IMR-90 (cell line): ENCODE data around the gene SLC25A21. TPM values are rescaled to one million over a fixed set of nuclear protein-coding genes. Genes with fewer than 3 reads are reported as not detected.
"Not testable (repeated sequence)": the region's sequence is repeated elsewhere in the genome, so short reads cannot be mapped to it uniquely, and the experiment has no call there.

Source experiments
- ATAC-seq: fragments of 200-7000 bp; cut with Tn5 transposase; 2 replicates; pipeline ENCODE4 v1.9.1; 2020; ENCODE audit warnings: low read depth, mild to moderate bottlenecking, moderate library complexity
- BruUV-seq: library from RNA; stranded (reverse); fragments of 400-500 nt; replicated peaks from 2 replicates; lab custom pipeline; 2021; lab: Mats Ljungman, UMichigan
- CTCF ChIA-PET: fragments of 300-600 bp; formaldehyde crosslinking; extraction: SDS; loops from one replicate; lab custom pipeline; 2021; ENCODE audit warnings: antibody characterized with exemption; lab: Yijun Ruan, JAX
- POLR2A ChIA-PET: fragments of 300-600 bp; sonication (Branson Sonifier 250); formaldehyde crosslinking; loops from one replicate; lab custom pipeline; 2022; ENCODE audit warnings: antibody characterized with exemption; ENCODE audit not compliant: unreplicated experiment; lab: Charles Lee
- DNase-seq: peaks from one replicate; pipeline ENCODE4 v3.0.0; 2013
- H2AFZ ChIP-seq: replicated peaks from 2 replicates; pipeline ENCODE3; 2013; ENCODE audit warnings: low read length, mild to moderate bottlenecking; ENCODE audit not compliant: poor library complexity
- H2AK5ac ChIP-seq: 2 replicates; pipeline ENCODE4 v1.6.1; 2013; ENCODE audit warnings: low read depth, low read length, inconsistent platforms
- H2AK9ac ChIP-seq: replicated peaks from 2 replicates; pipeline ENCODE3; 2013; ENCODE audit warnings: mild to moderate bottlenecking, low read depth, low read length, moderate library complexity; ENCODE audit not compliant: poor library complexity
- H2BK120ac ChIP-seq: 2 replicates; pipeline ENCODE4 v1.6.1; 2013; ENCODE audit warnings: low read depth, low read length, inconsistent platforms
- H2BK15ac ChIP-seq: 3 replicates; pipeline ENCODE4 v1.6.1; 2013; ENCODE audit warnings: low read depth, low read length, inconsistent platforms
- H2BK20ac ChIP-seq: 2 replicates; pipeline ENCODE4 v1.6.1; 2013; ENCODE audit warnings: low read depth, mild to moderate bottlenecking, inconsistent platforms, low read length, moderate library complexity
- H2BK5ac ChIP-seq: 2 replicates; pipeline ENCODE4 v1.6.1; 2013; ENCODE audit warnings: mild to moderate bottlenecking, low read depth, low read length, inconsistent platforms; ENCODE audit not compliant: poor library complexity, severe bottlenecking
- H3K14ac ChIP-seq: replicated peaks from 2 replicates; pipeline ENCODE4 v1.6.1; 2013; ENCODE audit warnings: low read depth, low read length, inconsistent platforms
- H3K18ac ChIP-seq: 2 replicates; pipeline ENCODE4 v1.6.1; 2013; ENCODE audit warnings: low read depth, low read length, control low read depth
- H3K23ac ChIP-seq: 2 replicates; pipeline ENCODE4 v1.6.1; 2013; ENCODE audit warnings: low read depth, low read length, inconsistent platforms
- H3K27ac ChIP-seq: 2 replicates; pipeline ENCODE4 v1.5.1; 2013; ENCODE audit warnings: mild to moderate bottlenecking, control low read depth, low read length; ENCODE audit not compliant: insufficient read depth
- H3K27me3 ChIP-seq: 2 replicates; pipeline ENCODE4 v1.6.1; 2013; ENCODE audit warnings: low read length; ENCODE audit not compliant: control insufficient read depth, insufficient read depth
- H3K36me3 ChIP-seq: 2 replicates; pipeline ENCODE4 v1.6.1; 2013; ENCODE audit warnings: low read length, mixed read lengths; ENCODE audit not compliant: control insufficient read depth, insufficient read depth
- H3K4ac ChIP-seq: 2 replicates; pipeline ENCODE4 v1.6.1; 2013; ENCODE audit warnings: low read depth, low read length, inconsistent platforms
- H3K4me1 ChIP-seq: 2 replicates; pipeline ENCODE4 v1.6.1; 2013; ENCODE audit warnings: low read length, mixed read lengths; ENCODE audit not compliant: control insufficient read depth, insufficient read depth
- H3K4me2 ChIP-seq: 2 replicates; pipeline ENCODE4 v1.6.1; 2013; ENCODE audit warnings: low read depth, mild to moderate bottlenecking, control low read depth, low read length, moderate library complexity
- H3K4me3 ChIP-seq: 2 replicates; pipeline ENCODE4 v1.5.1; 2013; ENCODE audit warnings: low read depth, mild to moderate bottlenecking, control low read depth, low read length, moderate library complexity; ENCODE audit not compliant: insufficient read depth
- H3K56ac ChIP-seq: 2 replicates; pipeline ENCODE4 v1.6.1; 2013; ENCODE audit warnings: low read length, inconsistent platforms; ENCODE audit not compliant: insufficient read depth; ENCODE audit errors: extremely low read depth
- H3K79me1 ChIP-seq, 2 experiments: 2 replicates each; pipeline ENCODE4 v1.6.1; 2013; ENCODE audit warnings: low read length in 2 of 2, inconsistent platforms in 1 of 2, low read depth in 1 of 2
- H3K9ac ChIP-seq: 2 replicates; pipeline ENCODE4 v1.6.1; 2013; ENCODE audit warnings: low read depth, low read length, control low read depth
- H3K9me1 ChIP-seq: 2 replicates; pipeline ENCODE4 v1.6.1; 2013; ENCODE audit warnings: low read length, inconsistent platforms; ENCODE audit not compliant: insufficient read depth
- H3K9me3 ChIP-seq: 2 replicates; pipeline ENCODE4 v1.6.1; 2013; ENCODE audit warnings: low read length; ENCODE audit not compliant: control insufficient read depth, insufficient read depth
- H4K20me1 ChIP-seq: 2 replicates; pipeline ENCODE4 v1.6.1; 2013; ENCODE audit warnings: low read length, inconsistent platforms; ENCODE audit not compliant: insufficient read depth
- H4K5ac ChIP-seq: 2 replicates; pipeline ENCODE4 v1.6.1; 2013; ENCODE audit warnings: mild to moderate bottlenecking, low read depth, low read length, control low read depth
- H4K8ac ChIP-seq, 2 experiments: 2 replicates each; pipeline ENCODE4 v1.6.1; 2013; ENCODE audit warnings: low read depth in 2 of 2, low read length in 2 of 2, control low read depth in 1 of 2, inconsistent platforms in 1 of 2
- H4K91ac ChIP-seq: 2 replicates; pipeline ENCODE4 v1.6.1; 2013; ENCODE audit warnings: low read depth, low read length, inconsistent platforms; ENCODE audit not compliant: insufficient read depth
- CHD1 ChIP-seq: IDR thresholded peaks from 2 replicates; pipeline ENCODE4 v1.6.1; 2012; ENCODE audit warnings: low read depth, low read length, improper control_type of control experiment
- MXI1 ChIP-seq: IDR thresholded peaks from 2 replicates; pipeline ENCODE4 v1.6.1; 2012; ENCODE audit warnings: low read depth, mild to moderate bottlenecking, low read length, moderate library complexity, borderline replicate concordance
- WGBS, 2 experiments: methylation state at CpG; one replicate each; pipeline versions ENCODE4 v1.1.5 to v1.1.7; 2013; ENCODE audit warnings: missing lambda C conversion rate in 2 of 2; ENCODE audit not compliant: insufficient read length in 1 of 2; ENCODE audit errors: extremely low coverage in 2 of 2; 5-methylcytosine and 5-hydroxymethylcytosine counted together
- dilution Hi-C: fragments of 300-500 bp; cut with HindIII; formaldehyde crosslinking; loops from one replicate; pipeline ENCODE4 v1.14.3; 2018; ENCODE audit warnings: low sequenced_read_pairs; ENCODE audit not compliant: unreplicated experiment
- in situ Hi-C: fragments of 300-500 bp; cut with MboI; formaldehyde crosslinking; loops from 3 replicates; pipeline ENCODE4 v1.14.3; 2019; ENCODE audit warnings: low sequenced_read_pairs, inconsistent platforms, mixed read lengths
- intact Hi-C: fragments of 100-400 bp; cut with micrococcal nuclease; formaldehyde crosslinking; loops from 2 replicates; pipeline ENCODE4 v1.10.0; 2022
- polyA plus RNA-seq, 3 experiments: library from polyadenylated mRNA; depleted of rRNA; stranded (reverse); fragments of >200 nt; gene quantifications; 2 replicates each; pipeline ENCODE4 v1.2.3, GENCODE V29; 2012; ENCODE audit warnings: low replicate concordance in 1 of 3
- total RNA-seq: library from RNA; depleted of rRNA; stranded (reverse); fragments of >200 nt; gene quantifications from 2 replicates; pipeline ENCODE4 v1.2.3, GENCODE V29; 2012

The SLC25A21 gene
- total and polyA plus RNA-seq, 2 of the 4 experiments (the other 2 are of a cell fraction) = 0.62 to 0.90 TPM

DNA sequence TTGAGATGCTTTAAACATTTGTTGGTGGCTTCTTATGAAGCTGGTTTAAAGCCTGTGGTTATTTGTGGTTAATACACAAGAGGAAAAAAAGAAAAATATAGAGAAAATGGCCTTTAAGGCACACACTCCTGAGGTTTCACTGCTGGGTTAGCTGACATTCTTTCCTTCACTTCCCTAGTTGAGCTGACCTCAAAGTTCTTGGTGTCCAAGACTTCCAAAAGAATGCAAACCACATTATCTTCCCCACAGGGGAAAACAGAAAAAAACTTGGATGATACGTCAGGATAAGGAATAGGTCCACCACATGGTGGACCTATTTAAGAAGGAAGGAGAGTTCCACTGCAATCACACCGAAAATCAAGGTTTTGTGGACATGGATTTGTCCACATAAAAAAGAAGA, 94.3 kb downstream of the SLC25A21 start:
- no peak overlapping the region for H3K18ac ChIP-seq
- H4K8ac ChIP-seq = no peak overlapping the region
- no peak overlapping the region for H2AK5ac ChIP-seq
- no peak for ATAC-seq
- H2BK5ac ChIP-seq = no peak overlapping the region
- H4K5ac ChIP-seq = no peak overlapping the region
- H4K20me1 ChIP-seq = no peaks in the 10 kb centered on the region
- H2AFZ ChIP-seq = no peak overlapping the region
- ChIA-PET POLR2A (no interaction called here), CTCF (no interaction called here)
- no peaks in the 10 kb centered on the region for H3K9me3 ChIP-seq
- no peak overlapping the region for H2BK15ac ChIP-seq
- H3K9ac ChIP-seq = no peak overlapping the region
- BruUV-seq = no TSS peak
- no CpG with 5 or more reads among the region's 2 CpGs for WGBS, 2 experiments
- no peak overlapping the region for H2BK20ac ChIP-seq
- no peak overlapping the region for H3K56ac ChIP-seq
- H3K9me1 ChIP-seq = no peaks in the 10 kb centered on the region
- intact Hi-C loops = no loop called here
- no peaks in the 10 kb centered on the region for H3K4me1 ChIP-seq
- DNase-seq = no peak
- H2AK9ac ChIP-seq = no peak overlapping the region
- H3K4me2 ChIP-seq = no peak overlapping the region
- no peak overlapping the region for H3K23ac ChIP-seq
- no peak overlapping the region for H3K27ac ChIP-seq
- dilution Hi-C loops = no loop called here
- H4K91ac ChIP-seq = no peak overlapping the region
- H3K79me1 ChIP-seq = no peaks in the 10 kb centered on the region
- H3K4me3 ChIP-seq = no peak overlapping the region
- in situ Hi-C loops = no loop called here
- no peak overlapping the region for H2BK120ac ChIP-seq
- no peaks in the 10 kb centered on the region for H3K36me3 ChIP-seq
- no peak overlapping the region for H3K14ac ChIP-seq
- no peaks in the 10 kb centered on the region for H3K27me3 ChIP-seq
- TF ChIP-seq CHD1 (no peak), MXI1 (no peak)
- no peak overlapping the region for H3K4ac ChIP-seq

DNA sequence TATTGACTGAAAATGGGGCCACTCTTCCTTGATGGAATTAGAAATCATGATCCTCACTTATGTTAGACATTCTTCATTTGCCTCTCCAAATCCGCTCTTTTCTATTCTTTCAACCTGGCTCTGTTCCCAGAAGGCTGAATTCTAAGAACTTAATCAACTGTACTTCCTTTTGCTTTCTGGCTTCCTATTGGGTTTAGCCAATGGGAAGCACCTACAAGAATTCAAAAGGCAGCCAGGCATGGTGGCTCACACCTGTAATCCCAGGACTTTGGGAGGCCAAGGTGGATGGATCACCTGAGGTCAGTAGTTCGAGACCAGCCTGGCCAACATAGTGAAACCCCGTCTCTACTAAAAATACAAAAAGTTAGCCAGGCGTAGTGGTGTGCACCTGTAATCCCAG, 98.1 kb downstream of the SLC25A21 start:
- POLR2A ChIA-PET, H2BK20ac ChIP-seq, H4K8ac ChIP-seq, H2AK5ac ChIP-seq, H3K4me2 ChIP-seq, H2AK9ac ChIP-seq, H3K56ac ChIP-seq, H3K4me3 ChIP-seq, H3K14ac ChIP-seq, H3K36me3 ChIP-seq, H3K27me3 ChIP-seq, H4K91ac ChIP-seq, H3K23ac ChIP-seq, H2BK15ac ChIP-seq, H2AFZ ChIP-seq, H4K5ac ChIP-seq, H3K9me3 ChIP-seq, H4K20me1 ChIP-seq, H3K79me1 ChIP-seq, intact Hi-C loops, H3K18ac ChIP-seq, in situ Hi-C loops, H2BK120ac ChIP-seq, H2BK5ac ChIP-seq, H3K9me1 ChIP-seq, BruUV-seq, dilution Hi-C loops, H3K4me1 ChIP-seq, H3K9ac ChIP-seq, DNase-seq, H3K27ac ChIP-seq, H3K4ac ChIP-seq, ATAC-seq: not testable (repeated sequence)
- 75% methylated on average over 2 of the region's 4 CpGs; no CpG with 5 or more reads in 1 of the 2 experiments for WGBS, 2 experiments
- CTCF ChIA-PET = interaction anchor here (0.6 kb wide), 1 partner anchor 1444 kb away, joined by 3 read pairs; no protein-coding TSS in a partner anchor
